Suprapubic skin (tissue), 4 donors: ENCODE results near the gene CTBP2. TPM values are rescaled to one million over a fixed set of nuclear protein-coding genes. Genes with fewer than 3 reads are reported as not detected.

Experiments
- DNase-seq, 2 donors: peaks; one replicate each; pipeline ENCODE4 v3.0.0-alpha.2; 2019; ENCODE audit warnings: low spot score in 2 of 2
- H3K27ac ChIP-seq: fragments of 200-600 bp; sonication (generic); one replicate; pipeline ENCODE4 v1.5.1; 2019
- H3K27me3 ChIP-seq: fragments of 200-600 bp; sonication (generic); one replicate; pipeline ENCODE4 v1.5.1; 2019
- H3K36me3 ChIP-seq: fragments of 200-600 bp; sonication (generic); one replicate; pipeline ENCODE4 v1.5.1; 2019
- H3K4me1 ChIP-seq: fragments of 200-600 bp; sonication (generic); one replicate; pipeline ENCODE4 v1.5.1; 2019
- H3K4me3 ChIP-seq: fragments of 200-600 bp; sonication (generic); one replicate; pipeline ENCODE4 v1.5.1; 2019; ENCODE audit warnings: mild to moderate bottlenecking
- H3K9me3 ChIP-seq: fragments of 200-600 bp; sonication (generic); one replicate; pipeline ENCODE4 v1.5.1; 2019
- EP300 ChIP-seq: sonication (generic); formaldehyde crosslinking; IDR thresholded peaks from one replicate; pipeline ENCODE4 v1.6.1; 2017; ENCODE audit warnings: antibody characterized with exemption
- POLR2A ChIP-seq, 2 donors: fragments of 450-650 bp; IDR thresholded peaks; one replicate each; pipeline ENCODE4 v1.6.1; 2017; ENCODE audit warnings: antibody characterized with exemption in 2 of 2, mild to moderate bottlenecking in 2 of 2, moderate library complexity in 2 of 2
- POLR2AphosphoS5 ChIP-seq, 3 donors: sonication (generic); formaldehyde crosslinking; IDR thresholded peaks; one replicate each; pipeline ENCODE4 v1.6.1; 2017; ENCODE audit warnings: antibody characterized with exemption in 3 of 3
- WGBS: methylation state at CpG from one replicate; pipeline ENCODE4 v1.1.5; 2018; 5-methylcytosine and 5-hydroxymethylcytosine counted together
- total RNA-seq, 4 donors: library from RNA; depleted of rRNA; stranded (reverse); fragments of >200 nt; gene quantifications; one replicate each; pipeline ENCODE4 v1.1.0, GENCODE V29; 2016
- TF ChIP-seq, protein P1 (sequence below), 2 donors: fragments of 200-600 bp in 1 of 2; fragments of 450-650 bp in 1 of 2; sonication (generic) in 1 of 2; IDR thresholded peaks; one replicate each; pipeline ENCODE4 v1.5.1; 2016 to 2019; ENCODE audit warnings: antibody characterized with exemption in 2 of 2, mild to moderate bottlenecking in 1 of 2, moderate library complexity in 1 of 2

CTBP2 gene
- total RNA-seq, 4 donors from 2014 or later = 19.7 to 45.7 (median 29.4) TPM

- WGBS = 38% methylated on average over 3 of the region's 3 CpGs
- H3K4me1 ChIP-seq = peaks cover 72% of the 10 kb centered on the region
- no peaks in the 10 kb centered on the region for H3K36me3 ChIP-seq
- TF ChIP-seq EP300 (no peak), POLR2AphosphoS5 (IDR thresholded peaks at IDR 0.05) (no peak), POLR2A (IDR thresholded peaks at IDR 0.05) (no peak)
- TF ChIP-seq, protein P1, sequence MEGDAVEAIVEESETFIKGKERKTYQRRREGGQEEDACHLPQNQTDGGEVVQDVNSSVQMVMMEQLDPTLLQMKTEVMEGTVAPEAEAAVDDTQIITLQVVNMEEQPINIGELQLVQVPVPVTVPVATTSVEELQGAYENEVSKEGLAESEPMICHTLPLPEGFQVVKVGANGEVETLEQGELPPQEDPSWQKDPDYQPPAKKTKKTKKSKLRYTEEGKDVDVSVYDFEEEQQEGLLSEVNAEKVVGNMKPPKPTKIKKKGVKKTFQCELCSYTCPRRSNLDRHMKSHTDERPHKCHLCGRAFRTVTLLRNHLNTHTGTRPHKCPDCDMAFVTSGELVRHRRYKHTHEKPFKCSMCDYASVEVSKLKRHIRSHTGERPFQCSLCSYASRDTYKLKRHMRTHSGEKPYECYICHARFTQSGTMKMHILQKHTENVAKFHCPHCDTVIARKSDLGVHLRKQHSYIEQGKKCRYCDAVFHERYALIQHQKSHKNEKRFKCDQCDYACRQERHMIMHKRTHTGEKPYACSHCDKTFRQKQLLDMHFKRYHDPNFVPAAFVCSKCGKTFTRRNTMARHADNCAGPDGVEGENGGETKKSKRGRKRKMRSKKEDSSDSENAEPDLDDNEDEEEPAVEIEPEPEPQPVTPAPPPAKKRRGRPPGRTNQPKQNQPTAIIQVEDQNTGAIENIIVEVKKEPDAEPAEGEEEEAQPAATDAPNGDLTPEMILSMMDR (IDR thresholded peaks at IDR 0.05) = no peak
- peak overlapping the region; percentile 95 for H3K27ac ChIP-seq
- no peaks in the 10 kb centered on the region for H3K9me3 ChIP-seq
- peak overlapping the region; percentile 86 for H3K4me3 ChIP-seq
- H3K27me3 ChIP-seq = no peaks in the 10 kb centered on the region
- DNase-seq = peak in 1 of 2 donors; percentile 1
Measured at GRCh38 chr10:125157505-125157904, 2.9 kb downstream of the CTBP2 start.

DNA sequence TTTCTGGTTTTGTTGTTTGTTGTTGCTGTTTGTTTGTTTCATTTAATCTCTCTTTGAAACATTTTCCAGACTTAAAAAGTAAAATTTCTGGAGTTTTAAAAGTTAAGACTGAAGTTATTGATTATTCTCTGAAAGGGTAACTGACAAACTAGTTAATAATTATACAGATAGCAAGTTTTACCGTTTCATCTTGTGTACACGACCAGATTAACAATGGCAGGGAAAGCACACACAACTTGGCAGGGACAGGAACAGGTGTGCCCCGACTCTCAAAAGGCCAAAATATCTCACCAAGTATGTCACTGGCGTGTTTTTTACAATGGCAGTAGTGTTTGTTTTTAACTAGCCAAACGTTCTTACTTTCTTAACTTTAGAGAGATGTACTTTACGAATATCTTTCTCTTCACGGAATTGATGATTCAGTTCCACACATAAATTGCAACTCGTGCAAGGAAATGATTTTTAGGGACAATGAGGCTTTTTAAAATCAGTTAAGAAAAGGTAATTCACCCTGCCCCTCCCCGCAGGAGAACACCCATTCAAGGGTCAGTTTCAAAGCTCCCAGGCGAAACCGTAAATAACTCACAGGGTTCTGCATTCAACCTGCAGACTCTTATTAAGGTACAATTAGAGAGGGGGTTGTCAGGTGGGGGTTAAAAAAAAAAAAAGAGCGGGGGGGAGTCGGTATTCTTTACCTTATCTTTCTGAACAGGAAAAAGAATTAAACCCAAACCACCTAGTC, 3.5 kb downstream of the CTBP2 start:
- peak overlapping the region; percentile 86 for H3K4me3 ChIP-seq
- peak in 1 of 2 donors; percentile 4 for DNase-seq
- H3K27ac ChIP-seq = peak overlapping the region; percentile 11
- WGBS = 40% methylated on average over 13 of the region's 13 CpGs
- H3K9me3 ChIP-seq = no peaks in the 10 kb centered on the region
- TF ChIP-seq POLR2AphosphoS5 (IDR thresholded peaks at IDR 0.05) (no peak), POLR2A (IDR thresholded peaks at IDR 0.05) (no peak), EP300 (no peak)
- TF ChIP-seq, protein P1 (IDR thresholded peaks at IDR 0.05) = no peak
- no peaks in the 10 kb centered on the region for H3K36me3 ChIP-seq
- H3K4me1 ChIP-seq = peaks cover 72% of the 10 kb centered on the region
- H3K27me3 ChIP-seq = no peaks in the 10 kb centered on the region

DNA sequence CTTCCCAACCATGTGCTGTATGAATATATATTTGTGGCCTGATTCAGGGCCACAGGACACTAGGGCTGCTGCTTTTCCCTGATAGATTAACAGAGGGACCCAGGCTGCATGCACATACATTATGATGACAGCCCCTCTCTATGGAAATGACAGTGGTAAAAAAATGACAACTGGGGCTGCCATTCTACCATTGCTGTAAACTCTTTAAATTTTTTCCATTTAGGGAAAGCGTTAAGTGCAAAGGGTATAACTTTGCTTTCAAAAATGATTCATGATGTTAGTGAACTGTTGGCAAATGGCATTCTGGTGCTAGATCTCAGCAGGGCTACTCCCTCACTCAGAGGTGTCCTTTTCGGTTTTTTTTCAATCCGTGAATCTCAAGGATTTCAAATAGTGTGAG, 4.2 kb downstream of the CTBP2 start:
- Histone ChIP-seq H3K4me1 (peaks cover 74% of the 10 kb centered on the region), H3K36me3 (peaks cover 2% of the 10 kb centered on the region), H3K9me3 (no peaks in the 10 kb centered on the region), H3K4me3 (no peak overlapping the region), H3K27ac (peak overlapping the region; percentile 11), H3K27me3 (no peaks in the 10 kb centered on the region)
- TF ChIP-seq POLR2AphosphoS5 (IDR thresholded peaks at IDR 0.05) (no peak), POLR2A (IDR thresholded peaks at IDR 0.05) (no peak), EP300 (no peak)
- TF ChIP-seq, protein P1 (IDR thresholded peaks at IDR 0.05) = no peak
- 79% methylated on average over 3 of the region's 3 CpGs for WGBS
- no peak for DNase-seq

DNA sequence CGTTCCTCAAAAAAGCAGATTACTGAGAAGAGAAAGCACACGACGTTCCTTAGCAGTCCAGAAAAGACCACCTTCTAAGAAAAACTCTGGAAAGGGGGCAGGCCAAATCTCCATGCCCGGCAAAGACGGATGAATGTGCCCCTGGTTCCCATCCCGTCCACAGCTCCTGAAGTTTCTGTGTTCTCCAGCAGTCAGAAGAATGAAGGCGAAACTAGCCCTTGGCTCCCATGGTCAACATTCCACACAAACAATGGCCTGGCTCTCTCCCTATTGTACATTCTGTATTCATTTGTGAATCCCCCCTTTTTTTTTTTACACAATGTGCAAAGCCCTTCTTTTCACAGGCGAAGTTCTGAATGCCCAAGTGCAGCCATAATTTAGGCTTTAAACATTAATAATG, 5.3 kb downstream of the CTBP2 start:
- Histone ChIP-seq H3K9me3 (no peaks in the 10 kb centered on the region), H3K4me3 (no peak overlapping the region), H3K36me3 (peaks cover 3% of the 10 kb centered on the region), H3K27ac (peak overlapping the region; percentile 52), H3K27me3 (no peaks in the 10 kb centered on the region), H3K4me1 (peaks cover 72% of the 10 kb centered on the region)
- DNase-seq = no peak
- TF ChIP-seq POLR2AphosphoS5 (IDR thresholded peaks at IDR 0.05) (no peak), POLR2A (IDR thresholded peaks at IDR 0.05) (no peak), EP300 (no peak)
- TF ChIP-seq, protein P1 (IDR thresholded peaks at IDR 0.05) = no peak
- WGBS = 65% methylated on average over 8 of the region's 8 CpGs

- WGBS = 29% methylated on average over 6 of the region's 6 CpGs
- Histone ChIP-seq H3K9me3 (no peaks in the 10 kb centered on the region), H3K27ac (peak overlapping the region; percentile 52), H3K36me3 (peaks cover 3% of the 10 kb centered on the region), H3K4me3 (no peak overlapping the region), H3K4me1 (peaks cover 78% of the 10 kb centered on the region), H3K27me3 (no peaks in the 10 kb centered on the region)
- DNase-seq = no peak
- TF ChIP-seq POLR2AphosphoS5 (IDR thresholded peaks at IDR 0.05) (no peak), POLR2A (IDR thresholded peaks at IDR 0.05) (no peak), EP300 (no peak)
- TF ChIP-seq, protein P1 (IDR thresholded peaks at IDR 0.05) = no peak
Measured at GRCh38 chr10:125154529-125154928, 5.8 kb downstream of the CTBP2 start.
